Esophagus muscularis mucosa (tissue), 3 donors: Measurements from ENCODE around the gene TRIAP1.

ENCODE experiments used
- CTCF ChIP-seq, 3 experiments: fragments of 200-600 bp in 2 of 3; fragments of 450-650 bp in 1 of 3; sonication (generic) in 2 of 3; IDR thresholded peaks; one replicate each; pipeline ENCODE4 v1.5.1; 2017 to 2019; ENCODE audit warnings: antibody characterized with exemption in 3 of 3, mild to moderate bottlenecking in 2 of 3, moderate library complexity in 1 of 3
- POLR2A ChIP-seq: fragments of 450-650 bp; IDR thresholded peaks from one replicate; pipeline ENCODE4 v1.6.1; 2017; ENCODE audit warnings: antibody characterized with exemption, moderate library complexity, mild to moderate bottlenecking, low read depth
- POLR2AphosphoS5 ChIP-seq, 2 donors: sonication (generic); formaldehyde crosslinking; IDR thresholded peaks; one replicate each; pipeline ENCODE4 v1.6.1; 2017; ENCODE audit warnings: antibody characterized with exemption in 2 of 2

GRCh38 chr12:120453060-120453750 is 7.0 kb upstream of the TRIAP1 start:
- no peak for TF ChIP-seq CTCF (IDR thresholded peaks at IDR 0.05)
- TF ChIP-seq POLR2A, result no peak
- TF ChIP-seq POLR2AphosphoS5 (IDR thresholded peaks at IDR 0.05), result no peak
